Smooth muscle cell (in vitro differentiated cells): Measurements from ENCODE around the gene TREH. TPM values are rescaled to one million over a fixed set of nuclear protein-coding genes. Genes with fewer than 3 reads are reported as not detected.

Source experiments
- DNase-seq: peaks from one replicate; lab custom pipeline; 2025; ENCODE audit not compliant: unreplicated experiment; lab: John Stamatoyannopoulos, UW
- H2AFZ ChIP-seq: fragments of 200-600 bp; sonication (generic); 2 replicates; pipeline ENCODE4 v1.6.0; 2016; ENCODE audit warnings: antibody characterized with exemption, low read depth, mild to moderate bottlenecking
- H3F3A ChIP-seq: fragments of 200-600 bp; sonication (generic); 2 replicates; pipeline ENCODE4 v1.6.0; 2017; ENCODE audit warnings: antibody characterized with exemption, low read depth
- H3K27ac ChIP-seq: fragments of 200-600 bp; sonication (generic); 2 replicates; pipeline ENCODE4 v1.5.1; 2016; ENCODE audit warnings: low read depth, mild to moderate bottlenecking
- H3K27me3 ChIP-seq: fragments of 200-600 bp; sonication (generic); 2 replicates; pipeline ENCODE4 v1.6.1; 2016; ENCODE audit warnings: low read depth, mild to moderate bottlenecking
- H3K36me3 ChIP-seq: fragments of 200-600 bp; sonication (generic); 2 replicates; pipeline ENCODE4 v1.5.1; 2016; ENCODE audit warnings: low read depth
- H3K4me1 ChIP-seq: fragments of 200-600 bp; sonication (generic); 2 replicates; pipeline ENCODE4 v1.5.1; 2016; ENCODE audit warnings: low read depth
- H3K4me2 ChIP-seq: fragments of 200-600 bp; sonication (generic); 2 replicates; pipeline ENCODE4 v1.6.0; 2016; ENCODE audit warnings: mild to moderate bottlenecking
- H3K4me3 ChIP-seq: fragments of 200-600 bp; sonication (generic); 2 replicates; pipeline ENCODE4 v1.5.1; 2016; ENCODE audit warnings: mild to moderate bottlenecking
- H3K79me2 ChIP-seq: fragments of 200-600 bp; sonication (generic); 2 replicates; pipeline ENCODE4 v1.6.0; 2016; ENCODE audit warnings: low read depth, mild to moderate bottlenecking
- H3K9ac ChIP-seq: fragments of 200-600 bp; sonication (generic); 2 replicates; pipeline ENCODE4 v1.6.0; 2016; ENCODE audit warnings: low read depth
- H3K9me3 ChIP-seq: fragments of 200-600 bp; sonication (generic); replicated peaks from 2 replicates; pipeline ENCODE4 v1.5.1; 2016; ENCODE audit warnings: low read depth
- H4K20me1 ChIP-seq: fragments of 200-600 bp; sonication (generic); 2 replicates; pipeline ENCODE4 v1.6.0; 2016; ENCODE audit warnings: low read depth
- WGBS: methylation state at CpG from one replicate; pipeline ENCODE4 v1.1.7; 2016; ENCODE audit warnings: low lambda C conversion rate; 5-methylcytosine and 5-hydroxymethylcytosine counted together
- polyA plus RNA-seq: library from polyadenylated mRNA; unstranded; fragments of >200 nt; fragmentation: Nextera tagmentation; extraction: Ambion mirVana; gene quantifications from 2 replicates; pipeline ENCODE4 v1.2.1, GENCODE V29; 2016
- total RNA-seq: library from RNA; depleted of rRNA; stranded (reverse); fragments of >200 nt; gene quantifications from 2 replicates; pipeline ENCODE4 v1.2.3, GENCODE V29; 2014
- TF ChIP-seq, protein P1 (sequence below): fragments of 200-600 bp; sonication (generic); IDR thresholded peaks from 2 replicates; pipeline ENCODE4 v1.5.1; 2017; ENCODE audit warnings: borderline replicate concordance, mild to moderate bottlenecking, antibody characterized with exemption; ENCODE audit not compliant: insufficient read depth, poor library complexity, severe bottlenecking

The TREH gene
- total and polyA plus RNA-seq, 2 experiments from 2014 or later, result 0.49 TPM; not detected in 1

DNA sequence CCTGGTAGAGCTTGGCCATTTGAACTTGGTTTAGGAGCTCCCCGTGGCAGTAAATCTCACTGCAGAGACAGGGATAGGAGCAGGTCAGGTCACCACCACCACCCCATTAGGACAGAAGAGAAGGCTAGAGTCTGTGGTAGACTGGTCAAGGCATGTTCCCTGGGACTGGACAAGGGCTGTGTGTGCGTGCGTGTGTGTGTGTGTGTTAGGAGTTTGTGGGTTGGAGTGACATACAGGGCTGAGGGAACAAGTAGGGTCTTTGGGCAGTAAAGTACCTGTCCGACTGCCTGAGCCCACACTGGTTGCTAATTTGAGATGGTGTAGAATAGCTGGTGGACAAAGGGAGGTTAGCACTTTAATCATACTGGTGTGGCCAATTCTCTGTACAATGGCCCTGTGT lies 16.1 kb downstream of the TREH start:
- Histone ChIP-seq H3K36me3 (no peaks in the 10 kb centered on the region), H3K4me2 (no peak overlapping the region), H4K20me1 (peaks cover 14% of the 10 kb centered on the region), H3K4me1 (no peaks in the 10 kb centered on the region), H3F3A (no peaks in the 10 kb centered on the region), H3K79me2 (no peaks in the 10 kb centered on the region), H3K27ac (no peak overlapping the region), H3K27me3 (no peaks in the 10 kb centered on the region), H2AFZ (no peak overlapping the region), H3K9me3 (no peaks in the 10 kb centered on the region), H3K4me3 (no peak overlapping the region), H3K9ac (no peak overlapping the region)
- DNase-seq, result no peak
- WGBS, result 94% methylated on average over 4 of the region's 4 CpGs
- TF ChIP-seq, protein P1, sequence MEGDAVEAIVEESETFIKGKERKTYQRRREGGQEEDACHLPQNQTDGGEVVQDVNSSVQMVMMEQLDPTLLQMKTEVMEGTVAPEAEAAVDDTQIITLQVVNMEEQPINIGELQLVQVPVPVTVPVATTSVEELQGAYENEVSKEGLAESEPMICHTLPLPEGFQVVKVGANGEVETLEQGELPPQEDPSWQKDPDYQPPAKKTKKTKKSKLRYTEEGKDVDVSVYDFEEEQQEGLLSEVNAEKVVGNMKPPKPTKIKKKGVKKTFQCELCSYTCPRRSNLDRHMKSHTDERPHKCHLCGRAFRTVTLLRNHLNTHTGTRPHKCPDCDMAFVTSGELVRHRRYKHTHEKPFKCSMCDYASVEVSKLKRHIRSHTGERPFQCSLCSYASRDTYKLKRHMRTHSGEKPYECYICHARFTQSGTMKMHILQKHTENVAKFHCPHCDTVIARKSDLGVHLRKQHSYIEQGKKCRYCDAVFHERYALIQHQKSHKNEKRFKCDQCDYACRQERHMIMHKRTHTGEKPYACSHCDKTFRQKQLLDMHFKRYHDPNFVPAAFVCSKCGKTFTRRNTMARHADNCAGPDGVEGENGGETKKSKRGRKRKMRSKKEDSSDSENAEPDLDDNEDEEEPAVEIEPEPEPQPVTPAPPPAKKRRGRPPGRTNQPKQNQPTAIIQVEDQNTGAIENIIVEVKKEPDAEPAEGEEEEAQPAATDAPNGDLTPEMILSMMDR, result no peak

GRCh38 chr11:118662401-118663271 lies 16.8 kb downstream of the TREH start:
- H3K27ac ChIP-seq, result no peak overlapping the region
- H3K27me3 ChIP-seq, result no peaks in the 10 kb centered on the region
- 83% methylated on average over 8 of the region's 8 CpGs for WGBS

GRCh38 chr11:118661425-118662301 lies 17.8 kb downstream of the TREH start:
- Histone ChIP-seq H3K4me2 (no peak overlapping the region), H4K20me1 (peaks cover 26% of the 10 kb centered on the region), H3K27me3 (no peaks in the 10 kb centered on the region)

More at GRCh38 chr11:118662401-118663271, 16.8 kb downstream of the TREH start:
- Histone ChIP-seq H2AFZ (no peak overlapping the region), H3K9ac (no peak overlapping the region), H3K79me2 (no peaks in the 10 kb centered on the region), H3K4me2 (no peak overlapping the region), H3K4me3 (no peak overlapping the region), H3K4me1 (no peaks in the 10 kb centered on the region), H3K36me3 (no peaks in the 10 kb centered on the region), H4K20me1 (peaks cover 18% of the 10 kb centered on the region), H3F3A (peaks cover 3% of the 10 kb centered on the region), H3K9me3 (no peaks in the 10 kb centered on the region)
- DNase-seq, result no peak
- TF ChIP-seq, protein P1, result no peak

More at GRCh38 chr11:118661425-118662301, 17.8 kb downstream of the TREH start:
- WGBS, result 94% methylated on average over 18 of the region's 19 CpGs
- no peaks in the 10 kb centered on the region for H3K36me3 ChIP-seq
- H3K9me3 ChIP-seq, result no peaks in the 10 kb centered on the region
- H3K27ac ChIP-seq, result no peak overlapping the region
- H3K79me2 ChIP-seq, result no peaks in the 10 kb centered on the region
- no peaks in the 10 kb centered on the region for H3K4me1 ChIP-seq
- H3K9ac ChIP-seq, result no peak overlapping the region
- no peak overlapping the region for H2AFZ ChIP-seq
- no peak for DNase-seq
- TF ChIP-seq, protein P1, result no peak
- H3F3A ChIP-seq, result peaks cover 11% of the 10 kb centered on the region
- H3K4me3 ChIP-seq, result no peak overlapping the region
